Kidney capillary endothelial cell (primary cell): ENCODE measurements around the gene DHRS7.
"Not testable (repeated sequence)": the region's sequence is repeated elsewhere in the genome, so short reads cannot be mapped to it uniquely, and the experiment has no call there.

Source experiments
- DNase-seq: peaks from one replicate; pipeline ENCODE4 v3.0.0-alpha.2; 2018; ENCODE audit warnings: low spot score

The DHRS7 gene

DNA sequence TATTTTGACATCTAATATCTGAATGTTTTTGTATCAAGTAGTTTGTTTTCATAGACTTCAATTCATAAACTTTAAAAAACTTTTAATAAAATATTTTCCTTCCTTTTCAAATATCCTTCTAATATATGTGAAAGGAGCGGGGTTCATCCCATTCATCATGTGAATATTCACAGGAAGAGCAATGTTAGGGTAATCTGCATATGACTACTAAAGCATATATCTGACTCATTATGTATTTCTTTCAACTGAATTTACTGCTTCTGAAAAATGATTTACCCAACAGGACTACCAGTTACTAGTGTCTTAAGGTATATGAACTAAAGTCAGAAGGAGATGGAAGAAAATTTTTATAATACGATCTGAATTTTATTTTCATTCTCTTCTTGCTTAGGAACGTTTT is 30.5 kb downstream of the DHRS7 start:
- DNase-seq = no peak

DNA sequence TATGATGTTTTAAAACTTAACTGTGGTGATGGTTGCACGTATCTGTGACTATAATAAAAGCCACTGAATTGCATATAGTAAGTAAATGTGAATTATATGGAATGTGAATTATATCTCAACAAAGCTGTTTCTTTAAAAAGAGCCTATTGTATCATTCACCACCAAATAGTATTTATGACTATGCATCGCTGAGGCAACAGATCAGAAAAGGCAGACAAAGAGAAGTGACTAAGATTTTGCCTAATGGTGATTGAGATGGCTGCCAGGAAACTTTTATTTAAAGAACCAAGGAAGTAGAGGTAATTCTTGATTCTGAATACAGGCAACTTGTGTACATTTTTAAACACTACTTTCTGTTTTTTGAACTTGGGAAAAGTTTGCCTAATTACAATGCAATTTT is 31.7 kb downstream of the DHRS7 start:
- DNase-seq = no peak

DNA sequence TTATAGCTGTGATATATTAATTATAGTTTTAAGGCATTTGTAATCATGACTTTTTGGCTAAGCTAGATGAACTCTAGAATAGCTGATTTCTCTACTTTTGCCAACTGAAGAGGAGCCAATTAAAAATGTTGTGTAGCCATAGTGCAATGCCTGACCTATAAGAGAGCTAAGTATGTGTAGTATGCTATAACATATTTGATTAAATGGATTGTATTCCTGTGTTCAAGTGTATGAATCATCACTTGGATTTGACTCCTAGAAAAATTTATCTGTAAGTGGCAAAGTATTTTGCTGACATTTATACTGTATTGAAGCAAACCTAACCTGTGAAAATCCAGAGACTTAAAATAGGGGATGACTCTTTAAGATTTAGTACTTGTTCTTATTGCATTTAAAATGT is 39.3 kb downstream of the DHRS7 start:
- no peak for DNase-seq

DNA sequence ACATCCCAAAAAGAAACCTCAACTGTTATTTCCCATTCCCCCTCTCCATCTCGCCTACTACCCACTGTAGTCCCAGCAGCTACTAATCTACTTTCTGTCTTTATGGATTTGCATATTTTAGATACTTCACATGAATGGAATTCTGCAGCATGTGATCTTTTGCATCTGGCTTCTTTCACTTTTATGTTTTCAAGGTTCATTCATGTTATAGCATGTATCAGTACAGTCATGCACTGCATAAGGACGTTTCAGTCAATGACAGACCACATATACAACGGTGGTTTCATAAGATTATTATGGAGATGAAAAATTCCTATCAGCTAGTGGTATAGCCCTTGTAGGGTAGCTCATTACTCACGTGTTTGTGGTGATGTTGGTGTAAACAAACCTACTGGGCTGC is 49.0 kb downstream of the DHRS7 start:
- DNase-seq = no peak

DNA sequence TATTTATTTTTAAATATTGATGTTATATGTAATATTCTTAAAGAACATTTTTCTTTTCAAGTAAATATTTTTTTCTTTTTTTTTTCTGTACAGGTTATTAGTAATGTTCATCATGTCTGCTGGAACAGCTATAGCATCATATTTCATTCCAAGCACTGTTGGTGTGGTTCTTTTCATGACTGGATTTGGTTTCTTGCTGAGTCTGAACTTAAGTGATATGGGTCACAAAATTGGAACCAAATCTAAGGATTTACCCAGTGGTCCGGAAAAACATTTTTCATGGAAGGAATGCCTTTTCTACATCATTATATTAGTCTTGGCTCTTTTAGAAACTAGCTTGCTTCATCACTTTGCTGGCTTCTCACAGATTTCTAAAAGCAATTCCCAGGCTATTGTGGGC is 50.3 kb downstream of the DHRS7 start:
- no peak for DNase-seq

DNA sequence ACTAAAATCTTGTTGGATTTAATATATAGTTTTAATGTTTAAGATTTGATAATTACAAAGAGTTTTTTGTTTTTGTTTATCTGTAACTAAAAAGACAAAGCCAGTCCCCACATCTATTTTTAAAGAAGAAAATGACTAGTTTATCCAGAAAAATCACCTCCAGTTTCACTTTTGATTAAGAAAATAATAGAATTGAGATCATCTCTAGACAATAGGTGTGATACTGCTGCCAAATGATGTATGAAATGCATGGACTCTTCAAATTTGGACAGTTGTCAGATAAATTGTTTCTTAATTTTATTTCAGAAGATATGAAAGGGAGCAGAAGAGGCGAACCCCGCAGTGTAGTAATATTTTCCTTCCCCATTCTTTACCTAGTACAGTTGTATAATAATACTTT is 53.5 kb downstream of the DHRS7 start:
- DNase-seq = no peak

GRCh38 chr14:60107477-60107876 is 57.7 kb downstream of the DHRS7 start:
- DNase-seq = no peak

DNA sequence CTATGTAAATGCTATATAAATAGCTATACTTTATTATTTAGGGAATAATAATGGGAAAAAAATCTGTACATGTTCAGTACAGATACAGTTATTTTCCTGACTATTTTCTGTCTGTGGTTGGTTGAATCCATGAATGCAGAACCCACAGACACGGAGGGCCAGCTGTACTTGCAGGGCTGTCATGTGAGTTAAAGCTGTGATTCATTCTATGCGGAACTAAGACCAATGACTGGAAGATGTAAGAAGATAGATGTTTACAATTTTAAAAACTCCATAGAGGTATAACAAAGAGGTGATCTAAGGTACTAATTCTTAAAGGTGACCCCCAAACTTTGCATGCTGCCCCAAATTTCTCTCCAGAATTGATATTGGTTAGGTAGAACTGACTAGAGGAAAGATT is 58.9 kb downstream of the DHRS7 start:
- DNase-seq = no peak

GRCh38 chr14:60102389-60102788 is 62.8 kb downstream of the DHRS7 start:
- no peak for DNase-seq

GRCh38 chr14:60101786-60102185 is 63.4 kb downstream of the DHRS7 start:
- no peak for DNase-seq

DNA sequence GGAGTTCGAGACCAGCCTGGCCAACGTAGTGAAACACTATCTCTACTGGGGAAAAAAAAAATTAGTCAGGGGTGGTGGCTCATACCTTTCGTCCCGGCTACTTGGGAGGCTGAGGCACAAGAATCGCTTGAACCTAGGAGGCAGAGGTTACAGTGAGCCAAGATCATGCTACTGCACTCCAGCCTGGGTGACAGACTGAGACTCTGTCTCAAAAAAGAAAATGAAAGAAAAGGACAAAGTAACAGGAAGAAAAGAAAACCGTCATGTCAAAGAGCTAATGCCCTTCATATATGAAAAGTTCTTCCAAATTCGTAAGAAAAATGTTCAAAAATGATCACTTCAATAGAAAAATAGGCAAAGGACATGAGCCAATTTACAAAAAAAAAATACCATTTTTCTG is 65.3 kb downstream of the DHRS7 start:
- not testable (repeated sequence) for DNase-seq

- no peak for DNase-seq
Observed at GRCh38 chr14:60097974-60098373, 67.2 kb downstream of the DHRS7 start.

GRCh38 chr14:60095781-60096450 is 69.3 kb downstream of the DHRS7 start:
- no peak for DNase-seq

DNA sequence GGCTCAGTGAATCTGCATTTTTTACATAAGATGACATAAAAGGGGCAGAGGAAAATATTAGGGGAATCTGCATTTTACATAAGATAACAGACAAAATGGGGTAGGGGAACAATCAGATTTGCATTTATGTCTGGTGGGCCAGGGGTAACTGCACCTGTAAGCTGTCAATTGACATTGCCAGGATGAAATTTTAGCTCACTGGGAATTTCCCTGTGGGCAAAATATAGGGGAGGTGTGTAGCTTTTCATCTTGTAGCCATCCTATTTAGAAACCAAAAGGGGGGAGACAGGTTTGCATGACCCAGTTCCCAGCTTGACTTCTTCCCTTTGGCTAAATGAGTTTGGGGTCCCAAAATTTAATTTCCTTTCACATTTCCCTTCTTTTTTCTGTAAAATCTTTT is 70.0 kb downstream of the DHRS7 start:
- no peak for DNase-seq

GRCh38 chr14:60094306-60094897 is 70.8 kb downstream of the DHRS7 start:
- DNase-seq = peak; percentile 50
